Measurements from ENCODE around the gene TTC23. TPM values are rescaled to one million over a fixed set of nuclear protein-coding genes. Genes with fewer than 3 reads are reported as not detected.

The TTC23 gene
- polyA plus RNA-seq, 1 donor (not counting 4 experiments of a cell fraction or from before 2014, with no cell fraction given): 6.7 TPM

- Histone ChIP-seq H3K27me3 (ENCODE audit: control insufficient read depth, extremely low read depth, insufficient read depth, low read length) (no peaks in the 10 kb centered on the region), H3K27ac (ENCODE audit: control insufficient read depth, insufficient read depth, low read length) (no peak overlapping the region), H3K4me3 (ENCODE audit: control insufficient read depth in 2 of 3, extremely low read depth in 1 of 3, insufficient read depth in 2 of 3, low read depth in 1 of 3, low read length in 3 of 3) (no peak overlapping the region), H4K20me1 (ENCODE audit: control insufficient read depth, extremely low read depth, insufficient read depth, low read length) (no peaks in the 10 kb centered on the region), H3K9me1 (ENCODE audit: control insufficient read depth, extremely low read depth, insufficient read depth, low read length) (no peaks in the 10 kb centered on the region), H3K4me2 (ENCODE audit: control insufficient read depth, extremely low read depth, insufficient read depth, low read depth, low read length) (no peak overlapping the region), H3K9me3 (ENCODE audit: control insufficient read depth, low read depth, low read length) (no peaks in the 10 kb centered on the region), H3K4me1 (ENCODE audit: control insufficient read depth, extremely low read depth, insufficient read depth, low read length) (no peaks in the 10 kb centered on the region), H3K36me3 (ENCODE audit: control insufficient read depth in 2 of 2, extremely low read depth in 1 of 2, insufficient read depth in 2 of 2, low read length in 2 of 2) (peaks cover 0 to 10% of the 10 kb centered on the region in 2 experiments), H3K9ac (ENCODE audit: control insufficient read depth, extremely low read depth, insufficient read depth, low read length) (no peak overlapping the region), H2AFZ (ENCODE audit: control insufficient read depth, low read length) (no peak overlapping the region), H3K79me2 (ENCODE audit: control insufficient read depth, insufficient read depth, low read length) (no peaks in the 10 kb centered on the region)
- FAIRE-seq (no peak), DNase-seq (ENCODE audit: low read depth, low spot score) (no peak)
- dilution Hi-C loops (cut with MboI; ENCODE audit: extremely low pct_ligation_motif_present, low sequenced_read_pairs): no loop called here
- TF ChIP-seq CTCF (optimal IDR thresholded peaks at IDR 0.05 in 1 of 3, IDR thresholded peaks at IDR 0.05 in 1 of 3, conservative IDR thresholded peaks at IDR 0.05 in 1 of 3; ENCODE audit: extremely low read depth in 1 of 3, insufficient read depth in 2 of 3, low read length in 3 of 3) (no peak), EZH2 (IDR thresholded peaks at IDR 0.05; ENCODE audit: low read length) (no peak)
These were observed 110.8 kb downstream of the TTC23 start for GRCh38 chr15:99138491-99138982.

- no peaks in the 10 kb centered on the region for H4K20me1 ChIP-seq (ENCODE audit: control insufficient read depth, extremely low read depth, insufficient read depth, low read length)
- TF ChIP-seq EZH2 (IDR thresholded peaks at IDR 0.05; ENCODE audit: low read length): no peak
- no peak for TF ChIP-seq CTCF (optimal IDR thresholded peaks at IDR 0.05 in 1 of 3, IDR thresholded peaks at IDR 0.05 in 1 of 3, conservative IDR thresholded peaks at IDR 0.05 in 1 of 3; ENCODE audit: extremely low read depth in 1 of 3, insufficient read depth in 2 of 3, low read length in 3 of 3)
- H3K27me3 ChIP-seq (ENCODE audit: control insufficient read depth, extremely low read depth, insufficient read depth, low read length): no peaks in the 10 kb centered on the region
- no peaks in the 10 kb centered on the region for H3K9me1 ChIP-seq (ENCODE audit: control insufficient read depth, extremely low read depth, insufficient read depth, low read length)
- no peaks in the 10 kb centered on the region for H3K4me1 ChIP-seq (ENCODE audit: control insufficient read depth, extremely low read depth, insufficient read depth, low read length)
- H2AFZ ChIP-seq (ENCODE audit: control insufficient read depth, low read length): no peak overlapping the region
- H3K36me3 ChIP-seq (ENCODE audit: control insufficient read depth in 2 of 2, extremely low read depth in 1 of 2, insufficient read depth in 2 of 2, low read length in 2 of 2): peaks cover 0 to 10% of the 10 kb centered on the region in 2 experiments
- no peaks in the 10 kb centered on the region for H3K9me3 ChIP-seq (ENCODE audit: control insufficient read depth, low read depth, low read length)
- H3K9ac ChIP-seq (ENCODE audit: control insufficient read depth, extremely low read depth, insufficient read depth, low read length): no peak overlapping the region
- dilution Hi-C loops (cut with MboI; ENCODE audit: extremely low pct_ligation_motif_present, low sequenced_read_pairs): no loop called here
- H3K4me2 ChIP-seq (ENCODE audit: control insufficient read depth, extremely low read depth, insufficient read depth, low read depth, low read length): no peak overlapping the region
- no peaks in the 10 kb centered on the region for H3K79me2 ChIP-seq (ENCODE audit: control insufficient read depth, insufficient read depth, low read length)
- H3K27ac ChIP-seq (ENCODE audit: control insufficient read depth, insufficient read depth, low read length): no peak overlapping the region
- DNase-seq (ENCODE audit: low read depth, low spot score): no peak
- no peak for FAIRE-seq
- no peak overlapping the region for H3K4me3 ChIP-seq (ENCODE audit: control insufficient read depth in 2 of 3, extremely low read depth in 1 of 3, insufficient read depth in 2 of 3, low read depth in 1 of 3, low read length in 3 of 3)
These were observed 111.5 kb downstream of the TTC23 start for GRCh38 chr15:99137877-99138276.
